Activated CD8-positive, alpha-beta T cell treated with anti-CD3 and anti-CD28 coated beads, Interleukin-2, amount 10 ng/mL, durations not matched to agents 7 days and 5 days (primary cell): ENCODE measurements around the gene FBXW4. TPM values are rescaled to one million over a fixed set of nuclear protein-coding genes. Genes with fewer than 3 reads are reported as not detected.

Experiments
- ATAC-seq: fragments of 150-1000 bp; cut with Tn5 transposase; one replicate; pipeline ENCODE4 v1.10.0; 2021; ENCODE audit warnings: moderate library complexity
- CTCF ChIA-PET: fragments of 350-600 bp; sonication (Branson Sonifier 250); formaldehyde crosslinking; loops from one replicate; lab custom pipeline; 2021; ENCODE audit warnings: antibody characterized with exemption; lab: Charles Lee
- POLR2A ChIA-PET: fragments of 350-600 bp; sonication (Branson Sonifier 250); formaldehyde crosslinking; loops from one replicate; lab custom pipeline; 2021; ENCODE audit warnings: antibody characterized with exemption; lab: Charles Lee
- DNase-seq: peaks from one replicate; pipeline ENCODE4 v3.0.0-alpha.2; 2020
- H3K27ac Mint-ChIP-seq: one replicate; pipeline ENCODE4 v1.8.0; 2021; ENCODE audit warnings: mild to moderate bottlenecking, mixed read lengths
- H3K27me3 Mint-ChIP-seq: one replicate; pipeline ENCODE4 v1.8.0; 2021; ENCODE audit warnings: low read depth, mixed read lengths
- H3K36me3 Mint-ChIP-seq: one replicate; pipeline ENCODE4 v1.8.0; 2021; ENCODE audit warnings: low read depth, mixed read lengths
- H3K4me1 Mint-ChIP-seq: one replicate; pipeline ENCODE4 v1.8.0; 2021; ENCODE audit warnings: low read depth, mixed read lengths
- H3K4me3 Mint-ChIP-seq: one replicate; pipeline ENCODE4 v1.8.0; 2021; ENCODE audit warnings: mild to moderate bottlenecking, mixed read lengths
- H3K9me3 Mint-ChIP-seq: one replicate; pipeline ENCODE4 v1.8.0; 2022; ENCODE audit warnings: mixed read lengths; ENCODE audit not compliant: insufficient read depth
- total RNA-seq, 2 experiments: library from RNA; stranded (reverse); gene quantifications; one replicate each; pipeline ENCODE4 v1.2.3, GENCODE V29; 2021

The FBXW4 gene
- total RNA-seq, 2 experiments from 2014 or later, result 36.7 to 39.3 TPM

DNA sequence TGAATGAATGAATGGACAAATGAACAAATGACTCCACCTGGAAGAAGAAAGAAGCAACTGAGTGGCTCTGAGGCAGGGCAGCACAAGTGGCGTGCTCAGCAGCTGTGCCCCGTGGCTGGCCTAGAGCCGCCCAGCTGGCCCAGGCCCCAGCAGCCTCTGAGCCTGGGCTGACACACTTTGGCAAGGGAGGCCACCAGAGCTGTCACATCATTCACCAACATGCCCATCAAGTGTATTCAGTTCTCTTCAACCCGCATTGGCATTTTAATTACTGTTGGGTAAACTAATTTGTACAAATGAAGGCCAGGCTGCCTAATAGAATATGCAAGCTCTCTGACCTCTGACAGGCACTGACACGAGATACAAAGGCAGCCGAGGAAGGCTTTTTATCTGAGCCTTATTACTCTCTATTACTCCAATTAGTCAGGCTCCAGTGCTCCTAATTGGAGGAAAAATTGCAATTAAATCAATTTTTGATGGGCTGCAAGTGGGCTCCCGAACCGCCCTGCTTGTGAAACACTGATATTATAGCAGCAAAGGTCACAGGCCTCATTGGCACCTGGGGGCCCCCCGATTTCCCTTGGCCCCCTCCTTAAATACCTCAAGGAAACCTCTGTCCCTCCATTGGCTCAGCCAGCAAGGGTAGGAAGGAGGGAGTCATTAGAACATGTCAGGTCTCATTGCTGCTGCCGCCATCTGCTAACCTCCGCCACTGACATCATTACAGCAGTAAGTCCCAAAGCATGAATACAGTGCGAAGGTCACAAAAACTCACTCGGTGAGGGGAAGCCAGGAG is 64.9 kb downstream of the FBXW4 start:
- Mint-ChIP-seq H3K27me3 (no peaks in the 10 kb centered on the region), H3K36me3 (peaks cover 11% of the 10 kb centered on the region), H3K4me3 (no peak overlapping the region), H3K27ac (no peak overlapping the region), H3K4me1 (no peaks in the 10 kb centered on the region), H3K9me3 (no peaks in the 10 kb centered on the region)
- POLR2A ChIA-PET, result no interaction called here
- DNase-seq (no peak), ATAC-seq (no peak)
- CTCF ChIA-PET, result interaction anchor here (1.1 kb wide), 1 partner anchor 151 kb away, joined by 4 read pairs; no protein-coding TSS in a partner anchor

DNA sequence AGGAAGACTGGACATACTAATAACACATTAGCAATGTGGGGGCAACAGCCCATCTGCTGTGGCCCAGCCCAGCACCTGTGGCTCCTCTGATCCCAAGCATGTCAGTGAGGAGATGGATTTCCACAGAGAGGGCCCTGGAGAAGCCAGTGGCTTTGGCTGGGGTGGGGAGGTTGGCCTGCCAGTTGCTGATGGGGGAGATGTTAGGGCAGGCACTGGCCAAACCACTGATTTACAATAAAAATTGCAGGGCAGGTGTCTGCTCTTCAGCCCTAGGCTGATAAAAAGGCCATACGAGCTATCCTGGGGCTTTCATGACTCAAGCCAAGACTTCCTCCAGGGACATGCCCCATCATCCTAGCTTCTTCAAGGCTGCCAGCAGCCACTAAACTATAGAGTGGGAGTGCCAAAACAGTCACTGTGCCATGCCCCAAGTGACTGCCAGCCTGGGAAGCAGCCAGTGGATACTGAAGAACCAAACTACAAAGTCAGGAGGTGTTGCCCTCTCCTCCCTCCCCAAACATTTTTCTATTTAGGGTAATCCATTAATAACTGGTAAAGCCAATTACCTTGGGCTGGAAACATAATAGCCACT is 69.1 kb downstream of the FBXW4 start:
- ChIA-PET CTCF (no interaction called here), POLR2A (no interaction called here)
- Mint-ChIP-seq H3K36me3 (peaks cover 23% of the 10 kb centered on the region), H3K27me3 (no peaks in the 10 kb centered on the region), H3K9me3 (no peaks in the 10 kb centered on the region), H3K27ac (peak overlapping the region; percentile 6), H3K4me3 (no peak overlapping the region), H3K4me1 (no peaks in the 10 kb centered on the region)
- ATAC-seq (no peak), DNase-seq (no peak)

DNA sequence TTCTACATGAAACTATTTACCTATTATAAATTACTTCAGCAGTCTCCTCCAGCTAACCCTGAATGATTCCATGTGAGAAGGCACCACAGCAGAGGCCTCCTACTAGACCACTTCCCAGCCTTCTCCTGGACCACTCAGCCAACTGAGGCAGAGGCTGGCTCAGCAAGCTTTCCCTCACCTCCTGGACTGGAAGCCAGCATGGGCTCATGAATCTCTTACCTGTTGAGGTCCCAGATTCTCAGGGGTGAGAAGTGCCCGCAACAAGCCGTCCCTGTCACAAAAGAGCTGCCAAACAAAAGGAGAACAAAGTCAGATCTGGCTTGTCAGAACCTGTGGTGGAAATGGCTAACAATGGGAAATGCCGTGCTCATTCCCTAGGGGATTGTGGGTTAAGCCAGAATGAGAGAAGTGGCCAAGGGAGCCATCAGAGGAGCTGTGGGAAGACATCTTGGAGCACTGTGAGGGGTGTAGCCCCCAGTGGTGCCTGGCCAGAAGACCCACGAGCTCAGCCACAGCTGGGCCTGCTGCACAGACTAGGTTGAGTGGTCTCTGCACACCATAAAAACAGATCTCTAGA is 70.4 kb downstream of the FBXW4 start:
- Mint-ChIP-seq H3K27ac (no peak overlapping the region), H3K4me3 (no peak overlapping the region), H3K4me1 (no peaks in the 10 kb centered on the region), H3K36me3 (peaks cover 22% of the 10 kb centered on the region), H3K27me3 (no peaks in the 10 kb centered on the region), H3K9me3 (no peaks in the 10 kb centered on the region)
- POLR2A ChIA-PET, result no interaction called here
- DNase-seq (no peak), ATAC-seq (no peak)
- CTCF ChIA-PET, result no interaction called here

DNA sequence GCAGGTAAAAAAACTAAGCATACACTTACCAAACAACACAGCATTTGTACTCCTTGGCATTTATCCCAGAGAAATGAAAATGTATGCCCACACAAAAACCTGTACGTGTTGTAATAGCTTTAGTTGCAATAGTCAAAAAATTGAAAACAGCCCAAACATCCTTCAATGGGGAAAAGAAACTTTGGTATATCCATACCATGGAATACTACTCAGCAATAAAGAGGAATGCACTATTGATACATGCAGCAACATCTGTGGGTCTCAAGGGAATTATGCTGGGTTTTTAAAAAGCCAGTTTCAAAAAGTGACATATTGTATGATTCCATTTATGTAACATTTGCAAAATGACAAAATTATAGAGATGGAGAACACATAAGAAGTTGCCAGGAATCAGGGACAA is 71.4 kb downstream of the FBXW4 start:
- ChIA-PET CTCF (interaction anchor here (1.8 kb wide), 1 partner anchor 21 kb away, joined by 9 read pairs; no protein-coding TSS in a partner anchor), POLR2A (no interaction called here)
- H3K27me3 Mint-ChIP-seq, result no peaks in the 10 kb centered on the region
- H3K4me1 Mint-ChIP-seq, result no peaks in the 10 kb centered on the region
- peaks cover 22% of the 10 kb centered on the region for H3K36me3 Mint-ChIP-seq
- H3K4me3 Mint-ChIP-seq, result no peak overlapping the region
- H3K27ac Mint-ChIP-seq, result no peak overlapping the region
- H3K9me3 Mint-ChIP-seq, result no peaks in the 10 kb centered on the region
- DNase-seq (no peak), ATAC-seq (no peak)

DNA sequence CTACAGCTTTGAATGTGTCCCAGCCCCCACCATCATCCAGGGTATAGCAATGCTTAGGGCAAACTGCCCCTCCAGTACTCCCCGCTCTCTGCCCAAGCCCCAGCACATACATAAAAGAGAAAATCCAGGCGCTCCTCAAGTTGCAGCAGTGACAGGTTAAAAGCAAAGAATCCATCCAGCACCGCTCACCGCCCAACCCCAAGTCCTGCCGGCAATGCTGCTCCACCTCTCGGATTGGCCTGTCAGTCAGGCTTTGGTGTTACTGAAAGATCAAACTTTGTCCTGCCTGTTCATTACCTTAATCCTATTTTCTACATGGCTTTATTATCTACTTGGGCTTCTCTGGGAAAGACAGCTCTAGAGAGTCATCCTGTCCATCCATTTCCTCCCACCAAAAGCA is 75.0 kb downstream of the FBXW4 start:
- Mint-ChIP-seq H3K4me1 (no peaks in the 10 kb centered on the region), H3K9me3 (no peaks in the 10 kb centered on the region), H3K27ac (no peak overlapping the region), H3K36me3 (peaks cover 21% of the 10 kb centered on the region), H3K4me3 (no peak overlapping the region), H3K27me3 (no peaks in the 10 kb centered on the region)
- no peak for DNase-seq
- ChIA-PET CTCF (no interaction called here), POLR2A (no interaction called here)
- ATAC-seq, result no peak

DNA sequence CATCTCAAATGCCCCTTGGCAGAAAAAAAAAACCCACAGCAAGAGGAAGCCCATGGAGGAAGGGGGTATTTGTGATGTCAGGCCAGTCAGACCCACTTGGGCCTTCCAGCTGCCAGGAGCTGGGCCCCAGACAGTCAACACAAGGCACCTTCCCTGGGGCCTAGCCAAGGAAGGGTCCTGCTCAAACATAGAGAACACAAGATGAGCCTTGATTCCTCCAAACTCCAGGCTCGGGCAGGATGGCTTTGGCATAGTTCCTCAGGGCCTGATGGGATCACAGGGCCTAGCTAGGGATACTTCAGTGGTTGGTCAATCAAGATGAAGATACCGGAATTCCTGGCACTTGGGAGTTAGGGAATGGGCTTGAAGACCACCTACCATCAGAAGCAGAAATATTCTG is 76.1 kb downstream of the FBXW4 start:
- H3K4me3 Mint-ChIP-seq, result no peak overlapping the region
- ChIA-PET CTCF (no interaction called here), POLR2A (no interaction called here)
- H3K9me3 Mint-ChIP-seq, result no peaks in the 10 kb centered on the region
- H3K27me3 Mint-ChIP-seq, result no peaks in the 10 kb centered on the region
- H3K36me3 Mint-ChIP-seq, result peaks cover 19% of the 10 kb centered on the region
- no peak overlapping the region for H3K27ac Mint-ChIP-seq
- ATAC-seq (no peak), DNase-seq (no peak)
- no peaks in the 10 kb centered on the region for H3K4me1 Mint-ChIP-seq

DNA sequence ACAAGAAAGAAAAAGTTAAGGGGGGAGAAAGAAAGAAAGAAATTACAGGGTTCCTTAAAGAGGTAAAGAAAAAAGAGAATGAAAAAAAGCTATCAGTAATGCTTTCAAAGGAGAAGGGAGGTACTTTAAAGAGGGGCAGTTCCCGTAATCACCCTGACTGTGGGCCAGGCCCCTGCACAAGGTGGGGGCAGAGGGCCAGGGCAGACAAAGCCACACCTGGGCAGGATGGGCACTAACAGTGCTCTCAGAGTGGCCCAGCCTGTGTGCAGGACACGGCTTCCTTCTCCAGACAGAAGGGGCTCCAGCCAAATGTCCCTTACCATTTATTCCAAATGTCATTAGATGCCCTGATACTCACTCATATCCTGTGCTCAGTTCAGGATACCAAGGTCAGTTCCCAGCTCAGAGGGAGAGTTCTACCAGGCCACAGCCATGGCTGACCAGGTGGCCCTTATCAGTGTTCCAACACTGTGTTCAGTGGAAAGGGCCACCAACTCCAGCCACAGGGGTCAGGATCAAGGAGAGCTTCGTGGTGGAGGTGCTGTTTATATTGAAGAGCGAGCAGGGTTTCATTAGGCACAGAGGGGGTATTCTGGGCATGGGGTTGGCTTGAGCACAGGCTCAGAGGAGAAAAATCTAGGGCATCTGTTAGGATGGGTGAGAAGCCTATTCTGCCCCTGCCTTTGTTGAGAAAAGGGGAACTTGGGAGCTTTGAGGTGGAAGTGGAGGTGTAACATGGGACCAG is 77.0 kb downstream of the FBXW4 start:
- Mint-ChIP-seq H3K4me3 (no peak overlapping the region), H3K27me3 (no peaks in the 10 kb centered on the region), H3K27ac (peak overlapping the region; percentile 54), H3K36me3 (peaks cover 15% of the 10 kb centered on the region), H3K4me1 (no peaks in the 10 kb centered on the region), H3K9me3 (no peaks in the 10 kb centered on the region)
- no peak for DNase-seq
- ATAC-seq, result no peak
- ChIA-PET POLR2A (no interaction called here), CTCF (interaction anchor here (0.8 to 1.3 kb wide), 2 partner anchors 14 to 15 kb away, joined by 3 read pairs; no protein-coding TSS in a partner anchor)

DNA sequence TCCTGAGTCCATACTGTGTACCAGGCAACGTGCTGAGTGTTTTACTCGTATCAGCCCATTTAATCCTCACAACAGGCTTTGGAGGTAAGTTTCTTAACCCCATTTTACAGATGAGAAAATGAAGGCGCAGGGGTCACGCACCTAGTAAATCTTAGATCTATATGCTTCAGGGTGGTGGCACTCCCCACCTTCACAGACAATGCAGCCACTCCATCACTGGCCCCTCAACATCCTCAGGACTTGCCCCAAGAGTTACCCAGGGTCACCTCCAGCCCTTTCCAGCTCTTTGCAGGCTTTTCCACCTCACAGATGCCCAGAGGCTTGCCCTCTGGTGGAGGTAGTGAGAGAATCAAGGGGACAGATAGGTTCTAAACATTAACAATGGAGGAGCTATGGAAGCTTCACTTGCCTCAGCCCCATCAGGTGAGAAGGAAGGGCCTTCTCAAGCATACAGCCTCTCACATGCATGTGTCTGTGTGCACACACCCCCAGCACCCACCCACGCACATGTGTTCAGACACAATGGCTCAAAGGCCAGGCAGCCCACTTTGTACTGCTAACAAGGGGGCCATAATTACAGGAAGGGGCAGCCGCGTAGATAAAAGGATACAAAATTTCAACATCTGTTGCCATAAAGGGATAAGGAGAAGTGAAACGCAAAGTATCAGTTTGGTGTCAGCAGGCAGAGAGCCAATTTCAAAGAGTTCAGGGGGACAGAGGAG is 77.7 kb downstream of the FBXW4 start:
- ATAC-seq (no peak), DNase-seq (no peak)
- Mint-ChIP-seq H3K4me1 (no peaks in the 10 kb centered on the region), H3K27me3 (no peaks in the 10 kb centered on the region), H3K9me3 (no peaks in the 10 kb centered on the region), H3K27ac (peak overlapping the region; percentile 54), H3K4me3 (no peak overlapping the region), H3K36me3 (peaks cover 14% of the 10 kb centered on the region)
- CTCF ChIA-PET, result interaction anchor here (1.3 kb wide), 1 partner anchor 15 kb away, joined by 3 read pairs; no protein-coding TSS in a partner anchor
- POLR2A ChIA-PET, result no interaction called here

DNA sequence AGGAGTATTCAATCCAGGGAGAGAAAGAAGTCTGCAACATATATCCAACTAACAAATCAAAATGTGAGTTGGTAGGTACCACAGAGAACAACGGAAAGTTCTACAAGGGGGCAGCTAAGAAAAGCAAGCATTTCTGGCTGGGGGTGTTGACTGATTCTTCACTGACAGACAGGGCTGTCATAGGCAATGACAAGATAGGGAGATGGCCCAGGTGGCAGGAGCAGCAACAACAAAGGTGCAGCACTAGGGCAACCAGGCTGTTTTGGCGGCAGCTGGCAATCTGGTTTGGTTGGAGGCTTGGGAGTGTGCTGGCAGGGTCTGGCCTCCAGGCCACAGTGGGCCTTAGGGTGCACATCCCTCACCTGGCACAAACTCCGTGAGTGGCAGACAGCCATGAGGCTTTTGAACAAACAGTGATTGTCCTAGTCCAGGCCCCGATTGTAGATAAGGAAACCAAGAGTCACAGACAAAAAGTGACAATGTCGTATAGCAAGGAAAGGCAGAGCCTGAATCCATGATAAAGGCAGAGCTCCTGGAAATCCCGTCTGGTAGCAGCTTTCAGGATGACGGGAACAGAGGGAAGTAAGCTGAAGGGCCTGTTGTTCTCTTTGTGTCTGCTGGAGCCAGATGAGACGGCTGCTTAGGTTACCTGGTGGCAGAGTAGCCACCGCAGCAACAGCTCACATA is 78.4 kb downstream of the FBXW4 start:
- Mint-ChIP-seq H3K9me3 (no peaks in the 10 kb centered on the region), H3K4me3 (no peak overlapping the region), H3K27ac (no peak overlapping the region), H3K27me3 (no peaks in the 10 kb centered on the region), H3K36me3 (peaks cover 8% of the 10 kb centered on the region), H3K4me1 (peaks cover 4% of the 10 kb centered on the region)
- CTCF ChIA-PET, result no interaction called here
- DNase-seq (no peak), ATAC-seq (no peak)
- POLR2A ChIA-PET, result no interaction called here

DNA sequence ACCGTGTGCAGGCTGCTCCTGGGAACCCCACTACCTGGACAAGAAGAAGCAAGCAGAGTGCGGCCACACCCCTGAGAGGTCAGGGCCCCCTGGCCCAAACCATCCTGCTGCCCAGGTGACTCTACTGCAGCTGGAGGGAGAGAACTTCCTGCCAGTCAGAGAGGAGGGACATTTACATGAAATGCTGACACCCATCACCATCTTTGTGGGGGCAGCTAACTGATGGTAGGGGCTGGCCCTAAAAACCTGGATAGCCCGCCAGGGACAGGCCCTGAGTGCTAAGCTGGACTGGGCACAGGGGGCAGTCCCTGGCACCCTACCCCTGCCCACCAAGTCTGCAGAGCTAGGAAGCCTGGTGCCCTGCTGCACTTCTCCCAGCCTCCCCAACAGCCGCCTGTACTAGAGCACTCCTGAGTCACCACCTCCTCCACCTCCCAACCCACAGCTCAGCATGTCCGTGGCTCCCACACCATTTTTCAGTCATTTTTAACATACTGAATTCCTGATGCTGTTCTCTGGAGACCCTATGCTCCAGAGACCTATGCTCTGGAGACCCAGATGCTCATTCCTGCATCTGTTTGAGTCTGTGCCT is 79.3 kb downstream of the FBXW4 start:
- ATAC-seq (no peak), DNase-seq (no peak)
- Mint-ChIP-seq H3K36me3 (peaks cover 10% of the 10 kb centered on the region), H3K4me1 (peaks cover 11% of the 10 kb centered on the region), H3K4me3 (no peak overlapping the region), H3K9me3 (no peaks in the 10 kb centered on the region), H3K27ac (no peak overlapping the region), H3K27me3 (no peaks in the 10 kb centered on the region)
- ChIA-PET CTCF (interaction anchor here (2.6 kb wide), 1 partner anchor 13 kb away, joined by 11 read pairs; no protein-coding TSS in a partner anchor), POLR2A (no interaction called here)
